ENCODE measurements around the gene GPBP1. TPM values are rescaled to one million over a fixed set of nuclear protein-coding genes. Genes with fewer than 3 reads are reported as not detected.

GPBP1 gene
- total and polyA plus RNA-seq, 9 of the 15 experiments (the other 6 are each of a cell fraction or from before 2014, with no cell fraction given): 31.0 to 109 (median 68.4) TPM

DNA sequence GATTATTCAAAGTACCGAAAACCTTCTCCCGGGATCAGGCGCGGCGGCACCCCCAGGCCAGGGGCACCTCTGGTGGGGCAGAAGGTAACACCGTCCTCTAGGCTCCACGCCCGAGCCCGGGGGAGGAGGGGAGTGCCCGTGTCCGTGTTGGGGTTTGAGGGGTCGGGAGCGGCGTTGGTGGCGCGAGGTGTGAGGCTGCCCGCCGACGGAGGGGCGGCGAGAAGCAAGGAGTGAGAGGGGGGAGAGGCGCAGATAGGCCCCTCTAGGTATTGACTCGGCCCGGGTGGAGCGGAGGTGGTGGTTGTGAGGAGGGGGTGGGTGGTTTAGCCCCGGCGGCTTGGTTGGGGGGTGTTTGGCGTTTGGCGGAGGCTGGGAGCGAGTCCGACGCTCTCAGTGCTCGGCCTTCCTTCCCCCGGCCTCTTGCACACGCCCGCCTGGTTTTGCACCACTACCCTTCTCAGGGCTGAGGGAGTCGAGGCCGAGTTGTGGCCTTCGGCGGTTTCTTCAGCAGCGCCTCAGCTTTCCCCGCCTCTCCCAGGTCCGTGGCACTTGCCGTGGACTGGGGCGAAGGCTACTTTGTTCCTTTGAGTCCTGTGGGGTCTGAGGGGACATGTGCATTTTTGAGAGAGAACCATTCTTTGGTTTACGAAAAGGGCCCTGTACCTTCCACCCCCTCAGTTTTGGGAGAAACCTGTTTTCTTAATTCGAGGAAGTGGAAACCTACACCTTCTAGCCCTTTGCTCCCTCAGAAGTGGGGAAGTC, 450 bp downstream of the GPBP1 start (continued):
- TF ChIP-seq ZBTB33 (CRISPR knock-in tag; IDR thresholded peaks at IDR 0.05): no peak
- TF ChIP-seq TBL1XR1 (IDR thresholded peaks at IDR 0.05; ENCODE audit: low read length in 2 of 2): no peak
- TF ChIP-seq CHD1 (IDR thresholded peaks at IDR 0.05; ENCODE audit: low read length): peak; percentile 59
- peak; percentile 44 for TF ChIP-seq SMAD4 (CRISPR knock-in tag; conservative IDR thresholded peaks at IDR 0.05)
- TF ChIP-seq MTA2 (IDR thresholded peaks at IDR 0.05; ENCODE audit: low read depth): no peak
- TF ChIP-seq ZNF41 (CRISPR knock-in tag; conservative IDR thresholded peaks at IDR 0.05): no peak
- TF ChIP-seq CBX8 (IDR thresholded peaks at IDR 0.05; ENCODE audit: borderline replicate concordance, extremely low read depth, low read depth, low read length, poor library complexity, severe bottlenecking): no peak
- TF ChIP-seq ETS2 (tag; IDR thresholded peaks at IDR 0.05; ENCODE audit: borderline replicate concordance, poor library complexity, severe bottlenecking): no peak
- TF ChIP-seq HNRNPL (IDR thresholded peaks at IDR 0.05; ENCODE audit: low read depth, low read length): no peak
- peak in 1 of 2 experiments; percentile 49; a peak in 1 of 4 replicates for TF ChIP-seq SIN3A (IDR thresholded peaks at IDR 0.05; ENCODE audit: borderline replicate concordance in 2 of 2, control insufficient read depth in 1 of 2, low read depth in 2 of 2, low read length in 2 of 2)
- TF ChIP-seq NRF1 (conservative IDR thresholded peaks at IDR 0.05 in 1 of 2, IDR thresholded peaks at IDR 0.05 in 1 of 2): no peak
- peak; percentile 54; the same call in 1 of the 2 replicates for TF ChIP-seq ESRRB (CRISPR knock-in tag; IDR thresholded peaks at IDR 0.05; ENCODE audit: borderline replicate concordance)
- no peak for TF ChIP-seq ZNF830 (CRISPR knock-in tag; IDR thresholded peaks at IDR 0.05)
- TF ChIP-seq ERF (CRISPR knock-in tag; IDR thresholded peaks at IDR 0.05): no peak
- peak in 1 of 2 experiments; percentile 71; a peak in 2 of 4 replicates for TF ChIP-seq HDAC1 (IDR thresholded peaks at IDR 0.05)
- 0 out of 2 replicates have a peak, but pooled peaks have one; percentile 85 for TF ChIP-seq SRSF3 (IDR thresholded peaks at IDR 0.05; ENCODE audit: insufficient read depth, low read length)
- no peak for TF ChIP-seq JUNB (CRISPR knock-in tag; conservative IDR thresholded peaks at IDR 0.05)
- TF ChIP-seq PML (IDR thresholded peaks at IDR 0.05; ENCODE audit: low read length): peak; percentile 27; the same call in 1 of the 2 replicates
- TF ChIP-seq KLF6 (CRISPR knock-in tag; IDR thresholded peaks at IDR 0.05; ENCODE audit: borderline replicate concordance): no peak
- 0 out of 2 replicates have a peak, but pooled peaks have one; percentile 26 for TF ChIP-seq SMARCA4 (IDR thresholded peaks at IDR 0.05)
- no peak for TF ChIP-seq MXI1 (IDR thresholded peaks at IDR 0.05; ENCODE audit: low read depth, low read length)
- TF ChIP-seq ADNP (tag; IDR thresholded peaks at IDR 0.05): no peak
- no peak for TF ChIP-seq ZNF311 (CRISPR knock-in tag; IDR thresholded peaks at IDR 0.05)
- TF ChIP-seq RBM22 (IDR thresholded peaks at IDR 0.05; ENCODE audit: low read depth, low read length, poor library complexity, severe bottlenecking): peak; percentile 37
- no peak for TF ChIP-seq ZNF143 (CRISPR knock-in tag; IDR thresholded peaks at IDR 0.05)
- no peak; the same call in 1 of the 2 replicates for TF ChIP-seq CBFA2T2 (conservative IDR thresholded peaks at IDR 0.05)
- no peak for TF ChIP-seq MAFG (tag; conservative IDR thresholded peaks at IDR 0.05)
